ENCODE results near the gene PLEKHA5.

Gene PLEKHA5

GRCh38 chr12:19151298-19151697 is 21.8 kb downstream of the PLEKHA5 start:
- H3K4me2 ChIP-seq (ENCODE audit: low read length): no peak overlapping the region
- H2AFZ ChIP-seq (ENCODE audit: low read length): no peak overlapping the region
- no peaks in the 10 kb centered on the region for H3K36me3 ChIP-seq (ENCODE audit: insufficient read depth, low read length)
- H3K9ac ChIP-seq (ENCODE audit: low read length): no peak overlapping the region
- no peak overlapping the region for H3K4me3 ChIP-seq (ENCODE audit: low read depth, low read length, poor library complexity, severe bottlenecking)
- H3K9me3 ChIP-seq (ENCODE audit: low read length): no peaks in the 10 kb centered on the region
- no peaks in the 10 kb centered on the region for H3K9me2 ChIP-seq (ENCODE audit: low read depth, low read length)
- no peak for TF ChIP-seq CTCF (IDR thresholded peaks at IDR 0.05; ENCODE audit: low read length)
- no peak for TF ChIP-seq EZH2 (IDR thresholded peaks at IDR 0.05; ENCODE audit: borderline replicate concordance, low read length)
- no peaks in the 10 kb centered on the region for H4K20me1 ChIP-seq (ENCODE audit: insufficient read depth, low read length)
- no peaks in the 10 kb centered on the region for H3K27me3 ChIP-seq (ENCODE audit: insufficient read depth, low read length)
- no peaks in the 10 kb centered on the region for H3F3A ChIP-seq (ENCODE audit: insufficient read depth, low read length)
- H3K27ac ChIP-seq (ENCODE audit: low read depth, low read length, poor library complexity, severe bottlenecking): no peak overlapping the region
- H3K4me1 ChIP-seq (ENCODE audit: insufficient read depth, low read length, severe bottlenecking): no peaks in the 10 kb centered on the region
- no peaks in the 10 kb centered on the region for H3K79me2 ChIP-seq (ENCODE audit: insufficient read depth, low read length)

GRCh38 chr12:19153396-19153795 is 23.9 kb downstream of the PLEKHA5 start:
- Histone ChIP-seq H3K9ac (ENCODE audit: low read length) (no peak overlapping the region), H3K36me3 (ENCODE audit: insufficient read depth, low read length) (no peaks in the 10 kb centered on the region), H3K27ac (ENCODE audit: low read depth, low read length, poor library complexity, severe bottlenecking) (no peak overlapping the region), H3K79me2 (ENCODE audit: insufficient read depth, low read length) (no peaks in the 10 kb centered on the region), H3K9me2 (ENCODE audit: low read depth, low read length) (no peaks in the 10 kb centered on the region), H3K4me2 (ENCODE audit: low read length) (no peak overlapping the region), H3K4me3 (ENCODE audit: low read depth, low read length, poor library complexity, severe bottlenecking) (no peak overlapping the region), H3K4me1 (ENCODE audit: insufficient read depth, low read length, severe bottlenecking) (no peaks in the 10 kb centered on the region), H3K27me3 (ENCODE audit: insufficient read depth, low read length) (no peaks in the 10 kb centered on the region), H2AFZ (ENCODE audit: low read length) (no peak overlapping the region), H4K20me1 (ENCODE audit: insufficient read depth, low read length) (no peaks in the 10 kb centered on the region), H3F3A (ENCODE audit: insufficient read depth, low read length) (no peaks in the 10 kb centered on the region), H3K9me3 (ENCODE audit: low read length) (no peaks in the 10 kb centered on the region)
- TF ChIP-seq CTCF (IDR thresholded peaks at IDR 0.05; ENCODE audit: low read length) (no peak), EZH2 (IDR thresholded peaks at IDR 0.05; ENCODE audit: borderline replicate concordance, low read length) (no peak)

- no peak overlapping the region for H2AFZ ChIP-seq (ENCODE audit: low read length)
- H3K4me3 ChIP-seq (ENCODE audit: low read depth, low read length, poor library complexity, severe bottlenecking): no peak overlapping the region
- no peaks in the 10 kb centered on the region for H3K79me2 ChIP-seq (ENCODE audit: insufficient read depth, low read length)
- H3K27ac ChIP-seq (ENCODE audit: low read depth, low read length, poor library complexity, severe bottlenecking): no peak overlapping the region
- no peak overlapping the region for H3K9ac ChIP-seq (ENCODE audit: low read length)
- no peaks in the 10 kb centered on the region for H3F3A ChIP-seq (ENCODE audit: insufficient read depth, low read length)
- H3K36me3 ChIP-seq (ENCODE audit: insufficient read depth, low read length): no peaks in the 10 kb centered on the region
- H4K20me1 ChIP-seq (ENCODE audit: insufficient read depth, low read length): no peaks in the 10 kb centered on the region
- TF ChIP-seq CTCF (IDR thresholded peaks at IDR 0.05; ENCODE audit: low read length) (no peak), EZH2 (IDR thresholded peaks at IDR 0.05; ENCODE audit: borderline replicate concordance, low read length) (no peak)
- no peaks in the 10 kb centered on the region for H3K9me2 ChIP-seq (ENCODE audit: low read depth, low read length)
- no peaks in the 10 kb centered on the region for H3K27me3 ChIP-seq (ENCODE audit: insufficient read depth, low read length)
- no peaks in the 10 kb centered on the region for H3K9me3 ChIP-seq (ENCODE audit: low read length)
- no peak overlapping the region for H3K4me2 ChIP-seq (ENCODE audit: low read length)
- H3K4me1 ChIP-seq (ENCODE audit: insufficient read depth, low read length, severe bottlenecking): no peaks in the 10 kb centered on the region
Observed at GRCh38 chr12:19154686-19155085, 25.2 kb downstream of the PLEKHA5 start.

All from OCI-LY1 (cell line).